Mesothelial cell of epicardium (in vitro differentiated cells): Measurements from ENCODE around the gene RALGPS1. TPM values are rescaled to one million over a fixed set of nuclear protein-coding genes. Genes with fewer than 3 reads are reported as not detected.

Experiments
- DNase-seq, 2 experiments: peaks; one replicate each; pipeline ENCODE4 v3.0.0; 2021; ENCODE audit warnings: low spot score in 2 of 2; ENCODE audit not compliant: unreplicated experiment in 2 of 2
- H3K27ac Mint-ChIP-seq: 2 replicates; pipeline ENCODE4 v1.8.0; 2021; ENCODE audit warnings: mixed read lengths
- H3K27me3 Mint-ChIP-seq: 2 replicates; pipeline ENCODE4 v1.8.0; 2021; ENCODE audit warnings: low read depth, mixed read lengths
- H3K36me3 Mint-ChIP-seq: 2 replicates; pipeline ENCODE4 v1.8.0; 2021; ENCODE audit warnings: mixed read lengths
- H3K4me1 Mint-ChIP-seq: 2 replicates; pipeline ENCODE4 v1.8.0; 2021; ENCODE audit warnings: mixed read lengths
- H3K4me3 Mint-ChIP-seq: 2 replicates; pipeline ENCODE4 v1.8.0; 2021; ENCODE audit warnings: mild to moderate bottlenecking, moderate library complexity, mixed read lengths
- H3K9me3 Mint-ChIP-seq: 2 replicates; pipeline ENCODE4 v1.8.0; 2021; ENCODE audit warnings: mixed read lengths
- CTCF ChIP-seq: fragments of 200-600 bp; sonication (generic); IDR thresholded peaks from one replicate; pipeline ENCODE4 v1.5.0; 2021; ENCODE audit warnings: antibody characterized with exemption; ENCODE audit not compliant: unreplicated experiment
- total RNA-seq: library from RNA; stranded (reverse); gene quantifications from 3 replicates; pipeline ENCODE4 v1.2.1, GENCODE V29; 2021

The RALGPS1 gene
- total RNA-seq, 1 donor from 2014 or later = 25.6 TPM

GRCh38 chr9:127098916-127099553 is 184.5 kb downstream of the RALGPS1 start:
- no peak for DNase-seq
- H3K4me1 Mint-ChIP-seq = no peaks in the 10 kb centered on the region
- H3K9me3 Mint-ChIP-seq = no peaks in the 10 kb centered on the region
- H3K27me3 Mint-ChIP-seq = no peaks in the 10 kb centered on the region
- no peak overlapping the region for H3K27ac Mint-ChIP-seq
- H3K4me3 Mint-ChIP-seq = no peak overlapping the region
- TF ChIP-seq CTCF = no peak
- peaks cover 1% of the 10 kb centered on the region for H3K36me3 Mint-ChIP-seq

GRCh38 chr9:127099664-127100063 is 185.1 kb downstream of the RALGPS1 start:
- Mint-ChIP-seq H3K4me3 (no peak overlapping the region), H3K27ac (no peak overlapping the region), H3K27me3 (no peaks in the 10 kb centered on the region), H3K4me1 (no peaks in the 10 kb centered on the region), H3K36me3 (peaks cover 1% of the 10 kb centered on the region), H3K9me3 (no peaks in the 10 kb centered on the region)
- no peak for DNase-seq
- no peak for TF ChIP-seq CTCF

- no peak overlapping the region for H3K27ac Mint-ChIP-seq
- DNase-seq = no peak
- H3K4me3 Mint-ChIP-seq = no peak overlapping the region
- H3K27me3 Mint-ChIP-seq = no peaks in the 10 kb centered on the region
- H3K4me1 Mint-ChIP-seq = no peaks in the 10 kb centered on the region
- no peaks in the 10 kb centered on the region for H3K9me3 Mint-ChIP-seq
- TF ChIP-seq CTCF = no peak
- H3K36me3 Mint-ChIP-seq = peaks cover 1% of the 10 kb centered on the region
Observed at GRCh38 chr9:127102176-127102575, 187.6 kb downstream of the RALGPS1 start.

DNA sequence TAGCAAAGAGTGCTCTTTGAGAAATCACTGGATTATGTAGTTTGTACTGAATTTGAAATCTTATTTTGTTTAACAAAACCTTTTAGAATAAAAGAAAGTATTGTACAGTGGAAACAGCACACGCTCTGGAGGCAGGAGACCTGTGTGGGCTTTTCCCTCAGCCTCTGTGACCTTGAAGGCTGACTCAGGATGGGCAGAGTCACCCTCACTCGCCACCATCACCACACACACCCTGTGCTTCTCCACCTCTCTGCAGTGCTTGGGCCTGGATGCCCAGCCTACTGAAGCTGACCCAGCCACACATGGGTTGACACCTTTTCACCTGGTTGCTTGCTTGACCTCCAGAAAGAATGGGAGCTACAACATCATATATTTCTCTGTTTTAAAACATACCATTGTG is 188.2 kb downstream of the RALGPS1 start:
- DNase-seq = no peak
- no peaks in the 10 kb centered on the region for H3K4me1 Mint-ChIP-seq
- no peak overlapping the region for H3K4me3 Mint-ChIP-seq
- no peaks in the 10 kb centered on the region for H3K27me3 Mint-ChIP-seq
- H3K27ac Mint-ChIP-seq = no peak overlapping the region
- no peaks in the 10 kb centered on the region for H3K9me3 Mint-ChIP-seq
- TF ChIP-seq CTCF = no peak
- H3K36me3 Mint-ChIP-seq = peaks cover 1% of the 10 kb centered on the region

DNA sequence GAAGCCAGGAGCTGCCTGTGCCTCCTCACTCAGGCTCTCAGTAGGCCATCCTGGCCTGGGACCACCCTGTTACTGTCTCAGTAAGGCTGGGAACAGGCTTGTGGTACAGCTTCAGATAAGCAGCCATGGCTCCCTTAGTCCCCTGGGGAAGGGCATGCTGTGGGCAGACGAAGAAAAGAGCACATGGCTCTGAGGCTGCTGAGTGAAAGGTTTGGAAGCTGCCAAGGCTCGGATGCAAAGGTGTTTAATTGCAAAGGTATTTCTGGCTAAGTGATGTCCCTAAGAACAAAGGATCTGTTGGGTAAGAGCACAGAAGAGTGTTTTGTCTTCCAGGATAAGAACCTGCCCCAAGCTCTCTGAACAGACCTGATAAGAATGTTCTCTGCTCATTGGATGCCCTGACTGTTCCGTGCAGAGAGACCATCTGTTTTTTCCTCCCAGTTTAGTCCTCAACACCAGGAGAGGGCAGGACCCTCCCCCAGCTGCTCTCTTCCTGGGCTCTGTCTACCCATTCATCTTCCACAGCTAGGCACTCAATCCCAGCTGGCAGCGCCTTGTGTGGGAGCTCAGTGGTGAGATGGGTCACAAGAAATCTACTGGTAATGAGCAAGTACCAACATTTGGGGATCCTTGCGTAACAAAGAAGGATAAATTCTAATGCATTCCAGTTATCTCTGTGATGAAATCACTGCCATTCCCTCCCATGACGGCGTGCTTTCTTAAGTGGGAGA is 190.2 kb downstream of the RALGPS1 start:
- no peak for DNase-seq
- peak overlapping the region; percentile 17 for H3K27ac Mint-ChIP-seq
- no peak overlapping the region for H3K4me3 Mint-ChIP-seq
- no peak for TF ChIP-seq CTCF
- H3K9me3 Mint-ChIP-seq = no peaks in the 10 kb centered on the region
- H3K27me3 Mint-ChIP-seq = no peaks in the 10 kb centered on the region
- no peaks in the 10 kb centered on the region for H3K4me1 Mint-ChIP-seq
- H3K36me3 Mint-ChIP-seq = peaks cover 5% of the 10 kb centered on the region
